GM18498 (cell line): Measurements from ENCODE around the gene TLE4.
A peak's percentile ranks its signal among the peaks of the same experiment; 100 is the strongest.

Experiments used
- ATAC-seq: cut with Tn5 transposase; IDR thresholded peaks from one replicate; pipeline ENCODE4 v1.9.1; 2021; ENCODE audit warnings: mild to moderate bottlenecking, moderate library complexity; ENCODE audit not compliant: unreplicated experiment

The TLE4 gene

DNA sequence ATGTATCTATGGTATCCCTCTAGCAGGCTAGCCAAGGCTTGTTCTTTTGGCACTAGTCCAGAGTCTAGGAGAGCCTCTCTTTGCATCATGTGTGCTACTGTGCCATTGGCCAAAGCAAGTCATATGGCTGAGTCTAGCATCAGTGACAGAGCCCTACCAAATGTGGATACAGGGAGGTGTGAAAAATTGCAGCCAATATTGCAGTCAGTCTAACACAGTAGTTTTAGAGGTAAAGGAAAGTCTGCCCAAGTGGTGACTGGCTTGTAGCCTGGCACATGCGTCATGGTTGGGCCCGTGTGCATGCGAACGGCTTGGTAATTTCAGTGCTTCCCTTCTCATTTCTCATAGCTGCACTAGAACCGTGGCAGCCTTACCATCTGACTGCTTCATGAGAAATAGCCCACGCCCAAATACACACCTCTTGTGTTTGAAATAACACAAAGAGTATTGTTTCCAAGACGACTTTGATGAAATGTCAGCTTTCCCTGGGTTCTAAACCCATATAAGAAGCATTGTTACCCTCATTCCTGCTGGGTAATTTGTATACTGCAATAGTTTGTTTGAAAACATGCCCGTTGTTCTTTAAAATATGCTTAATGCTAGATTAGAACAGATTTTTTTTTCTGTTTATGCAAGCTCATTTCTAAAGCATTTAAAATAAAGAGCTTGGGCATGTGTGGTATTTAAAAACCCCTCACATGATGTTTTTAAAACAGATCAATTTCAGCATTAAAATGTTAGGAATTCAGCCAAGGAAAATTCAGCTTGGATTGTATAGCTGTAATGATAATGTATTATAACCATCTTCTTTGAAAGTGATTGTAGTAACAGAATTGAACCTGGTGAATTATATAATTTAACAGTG, 113.2 kb downstream of the TLE4 start:
- ATAC-seq = no peak

DNA sequence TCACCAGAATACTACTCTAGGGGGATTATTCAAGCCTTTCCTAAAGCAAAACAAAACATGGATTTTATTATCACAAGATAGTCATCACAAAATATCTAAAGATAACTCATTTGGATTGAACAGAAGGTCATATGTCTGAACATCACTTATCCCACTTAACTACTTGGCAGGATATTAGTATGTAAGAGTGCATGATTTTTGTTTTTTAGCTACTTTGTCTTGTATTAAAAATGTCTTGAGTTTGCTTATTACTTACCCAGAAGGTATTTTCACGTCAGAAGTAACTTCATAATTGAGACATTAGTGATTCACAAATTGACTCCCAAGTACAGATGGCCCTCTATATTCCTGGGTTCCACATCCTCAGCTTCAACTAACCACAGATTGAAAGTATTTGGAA, 113.8 kb downstream of the TLE4 start:
- ATAC-seq = no peak

DNA sequence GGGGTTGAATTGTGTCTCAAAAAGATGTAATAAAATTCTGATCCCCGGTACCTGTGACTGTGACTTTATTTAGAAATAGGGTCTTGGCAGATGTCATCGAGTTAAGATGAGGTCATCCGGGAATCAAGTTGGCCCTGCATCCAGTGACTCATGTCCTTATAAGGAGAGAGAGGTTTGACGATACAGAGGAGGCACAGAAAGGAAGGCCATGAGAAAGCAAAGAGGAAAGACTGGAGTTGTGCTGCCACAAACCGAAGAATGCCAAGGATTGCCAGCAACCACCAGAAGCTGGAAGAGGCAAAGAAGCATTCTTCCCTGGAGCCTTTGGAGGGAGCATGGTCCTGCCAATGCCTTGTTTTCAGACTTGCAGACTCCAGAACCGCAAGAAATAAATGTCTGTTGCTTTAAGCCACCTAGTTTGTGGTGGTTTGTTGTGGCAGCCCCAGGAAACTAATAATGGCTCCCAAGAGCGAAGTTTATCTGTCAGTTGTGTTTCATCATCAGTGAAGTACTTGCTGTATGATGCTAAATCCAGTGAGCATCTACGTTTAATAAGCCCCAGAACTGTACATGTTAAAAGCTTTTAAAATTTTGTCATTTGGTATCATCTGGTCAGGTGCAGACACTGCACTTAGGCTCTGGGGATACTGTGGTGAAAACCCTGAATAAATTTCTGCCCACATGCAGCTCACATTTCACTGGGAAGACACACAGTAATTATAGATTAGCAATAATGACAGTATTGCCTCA, 114.8 kb downstream of the TLE4 start:
- ATAC-seq = no peak

DNA sequence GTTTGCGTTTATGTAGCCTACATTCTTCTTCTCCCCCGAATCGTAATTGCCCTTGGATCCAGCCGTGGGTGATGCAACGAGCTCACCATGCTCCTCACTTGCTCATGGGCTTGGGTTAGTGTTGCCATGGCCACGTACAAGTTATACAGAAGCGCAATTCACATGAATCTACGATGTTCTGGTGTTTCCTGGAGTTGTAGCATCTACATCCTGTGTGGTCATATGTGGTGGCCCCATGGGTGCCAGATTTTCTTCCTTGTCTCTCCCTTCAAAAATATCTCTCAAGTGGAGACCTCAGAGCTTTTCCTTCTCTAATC, 115.3 kb downstream of the TLE4 start:
- no peak for ATAC-seq

DNA sequence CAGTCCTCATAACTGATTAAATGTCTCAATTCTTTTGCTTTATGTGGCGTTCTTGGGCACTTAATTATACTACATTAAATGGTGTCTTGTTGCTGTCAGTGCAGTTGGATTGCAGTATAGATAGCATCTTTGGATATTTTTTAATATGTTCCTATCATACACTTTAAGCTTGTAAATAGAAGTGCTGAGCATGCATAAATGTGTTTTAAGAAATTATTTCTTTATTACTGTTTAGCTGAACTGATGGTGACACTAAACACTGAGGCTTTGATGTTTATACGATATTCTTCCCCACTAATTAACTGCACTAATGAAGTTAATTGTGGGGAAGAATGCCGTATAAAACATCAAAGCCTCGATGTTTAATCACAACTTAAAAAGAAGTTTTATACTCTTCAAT, 116.6 kb downstream of the TLE4 start:
- no peak for ATAC-seq

DNA sequence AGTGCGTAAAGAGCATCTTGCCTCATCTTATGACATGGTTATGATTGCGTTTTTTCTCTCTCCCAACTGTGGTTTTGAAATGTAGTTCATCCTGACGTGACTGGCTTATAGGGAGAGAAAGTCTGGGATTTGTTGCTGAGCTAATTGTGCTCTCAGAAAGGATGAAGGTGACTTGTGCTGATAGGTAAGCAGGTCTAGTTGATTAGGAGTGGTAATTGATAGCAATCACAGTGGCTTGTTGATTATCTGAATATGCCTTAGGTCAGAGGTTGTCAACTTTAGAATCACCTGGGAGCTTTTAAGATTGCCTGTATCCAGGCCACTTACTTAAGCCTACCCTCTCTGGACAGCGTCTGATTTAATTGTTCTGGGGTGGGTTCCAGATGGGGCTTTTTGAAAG, 117.8 kb downstream of the TLE4 start:
- no peak for ATAC-seq

DNA sequence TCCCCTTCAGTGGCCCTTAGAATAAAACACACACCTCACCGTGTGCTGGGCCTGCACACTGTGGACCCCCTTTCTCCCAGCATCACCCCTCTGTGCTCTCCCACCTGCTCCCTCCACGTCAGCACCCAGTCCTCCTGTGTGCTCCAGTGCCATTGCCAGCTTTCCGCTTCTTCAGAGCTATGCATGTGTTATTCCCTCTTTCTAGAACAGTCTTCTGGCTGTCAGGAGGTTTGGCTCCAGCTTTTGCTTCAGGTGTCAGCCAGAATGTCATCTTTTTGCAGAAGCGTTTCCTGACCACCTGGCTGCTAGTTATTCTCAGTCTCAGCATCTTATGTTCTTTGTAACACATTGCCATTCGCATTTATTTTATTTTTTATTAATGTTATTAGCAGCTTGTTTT, 119.7 kb downstream of the TLE4 start:
- no peak for ATAC-seq

DNA sequence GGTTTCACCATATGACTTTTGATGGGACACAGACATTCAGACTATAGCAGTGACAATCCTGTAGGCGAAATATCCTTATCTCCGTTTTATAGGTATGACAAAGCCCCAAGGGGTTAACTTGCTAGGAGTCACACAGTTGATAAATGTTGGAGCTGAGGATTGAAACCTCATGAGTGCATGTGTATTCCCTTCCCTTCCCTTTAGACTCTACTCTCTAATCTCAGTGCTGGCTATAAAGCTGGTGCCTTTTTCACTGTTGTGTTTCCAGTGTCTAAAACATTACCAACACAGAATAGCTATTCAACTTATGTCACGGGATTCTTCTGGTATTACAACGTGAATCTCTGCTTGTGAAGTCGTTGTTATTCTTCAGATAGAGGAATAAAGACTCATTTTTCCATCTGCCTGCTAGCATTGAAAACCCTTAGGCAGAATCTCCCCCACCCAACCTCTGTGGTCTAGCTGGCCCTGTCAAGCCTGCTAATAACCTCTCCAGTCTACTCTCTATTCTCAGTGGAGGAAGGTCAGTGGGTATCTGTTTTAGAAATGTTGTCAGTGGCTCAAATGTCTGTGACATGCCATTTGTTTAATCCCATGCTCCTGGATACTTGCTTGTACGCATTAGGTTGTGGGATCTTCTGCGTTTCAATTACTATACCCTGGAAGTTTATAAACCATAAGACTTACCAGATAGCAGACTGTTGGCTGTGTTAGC, 121.2 kb downstream of the TLE4 start:
- no peak for ATAC-seq

DNA sequence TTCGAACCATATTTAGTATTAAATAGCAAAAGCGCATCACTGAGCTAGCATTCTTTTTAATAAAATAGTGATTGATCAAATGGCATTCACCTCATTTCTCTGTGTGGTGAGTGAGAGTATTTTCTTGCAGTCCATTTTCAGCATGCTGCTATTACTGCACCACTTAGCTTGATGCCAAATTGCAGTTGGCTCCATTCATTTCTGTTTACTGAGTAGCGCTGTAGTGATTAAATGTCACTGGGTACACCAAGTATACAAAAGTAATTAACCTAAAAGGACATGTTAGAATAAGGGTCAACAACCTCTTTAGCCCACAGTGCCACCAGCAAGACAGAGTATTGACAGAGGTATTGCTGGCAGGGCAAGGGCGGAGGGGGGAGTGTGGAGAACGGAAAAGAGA, 122.0 kb downstream of the TLE4 start:
- ATAC-seq = no peak

DNA sequence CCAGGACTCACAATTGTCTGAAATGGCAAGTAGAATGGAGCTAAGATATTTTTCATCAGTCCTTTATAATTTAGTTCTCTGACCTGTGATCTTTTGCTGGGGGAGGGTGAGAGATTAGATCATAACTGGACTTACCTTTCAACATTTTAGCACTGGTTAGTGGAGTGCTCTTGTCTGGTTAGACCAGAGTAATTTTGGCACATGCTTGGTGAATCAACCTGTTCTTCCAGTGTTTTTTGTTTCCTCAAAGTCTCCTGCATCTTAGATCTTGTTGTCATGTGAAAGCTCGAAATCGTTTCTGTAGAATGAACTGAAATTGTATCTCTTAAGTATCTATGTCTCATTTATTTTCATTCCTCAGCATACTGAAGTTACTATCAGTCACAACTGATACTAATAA, 122.4 kb downstream of the TLE4 start:
- no peak for ATAC-seq

DNA sequence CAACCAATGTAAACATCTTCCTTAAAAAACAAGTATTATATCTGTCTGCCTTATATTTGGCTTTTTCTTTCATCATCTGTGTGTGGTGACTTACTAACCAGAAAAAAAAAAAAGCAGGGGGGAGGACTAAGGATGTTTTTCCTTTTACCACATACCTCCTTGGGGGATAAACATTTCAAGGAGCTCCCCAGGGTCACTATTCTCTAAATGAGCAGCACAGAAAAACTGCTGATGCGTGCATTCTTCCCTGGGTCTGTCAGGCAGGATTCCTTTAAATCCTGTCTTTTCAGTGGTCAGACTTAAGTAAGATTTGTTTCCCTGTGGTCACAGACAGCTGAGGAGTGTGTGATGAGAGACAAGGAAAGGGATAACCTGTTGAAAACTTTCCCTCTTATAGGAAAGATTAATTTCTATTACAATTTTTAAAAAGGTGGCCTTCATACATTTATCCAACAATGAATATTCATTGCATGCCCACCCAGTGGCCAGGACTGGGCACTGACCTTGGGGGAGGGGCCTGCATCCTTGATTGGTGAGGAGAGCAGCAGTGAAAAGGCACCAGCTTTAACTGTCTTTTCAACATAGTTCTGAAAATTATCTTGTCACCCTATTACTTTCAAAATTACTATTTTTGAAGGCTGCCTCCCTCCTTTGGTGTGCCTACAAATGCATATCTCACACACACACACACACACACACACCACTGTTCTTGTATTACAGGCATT, 123.1 kb downstream of the TLE4 start:
- ATAC-seq = no peak

DNA sequence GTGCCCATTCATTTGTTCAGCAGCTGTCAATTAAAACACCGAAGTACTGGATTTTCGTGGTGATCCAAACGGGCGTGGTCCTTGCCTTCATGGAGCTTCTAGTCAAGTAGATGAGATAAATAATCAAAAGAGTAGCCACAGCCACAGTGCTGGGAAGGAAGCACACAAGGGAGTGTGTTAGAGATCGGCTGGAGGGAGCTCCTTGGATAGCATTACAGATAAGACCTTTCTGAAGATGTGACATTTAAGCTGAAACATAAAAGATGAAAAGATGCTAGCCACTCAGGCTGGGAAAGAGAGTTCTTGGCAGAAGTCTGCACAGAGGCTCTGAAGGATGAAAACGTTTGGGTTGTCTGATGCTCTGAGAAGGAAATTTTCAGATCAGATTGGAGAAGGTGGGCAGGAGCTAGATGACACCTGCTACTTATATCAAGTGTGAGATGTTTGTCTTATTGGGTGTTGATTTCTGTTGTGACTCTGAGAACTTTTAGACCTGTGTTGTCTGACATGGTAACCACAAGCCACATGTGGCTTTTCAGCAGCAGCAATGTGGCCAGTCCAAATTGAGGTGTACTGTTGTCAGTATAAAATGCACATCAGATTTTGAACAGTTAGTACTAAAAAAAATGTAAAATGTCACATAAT, 123.9 kb downstream of the TLE4 start:
- ATAC-seq = peak; percentile 68

DNA sequence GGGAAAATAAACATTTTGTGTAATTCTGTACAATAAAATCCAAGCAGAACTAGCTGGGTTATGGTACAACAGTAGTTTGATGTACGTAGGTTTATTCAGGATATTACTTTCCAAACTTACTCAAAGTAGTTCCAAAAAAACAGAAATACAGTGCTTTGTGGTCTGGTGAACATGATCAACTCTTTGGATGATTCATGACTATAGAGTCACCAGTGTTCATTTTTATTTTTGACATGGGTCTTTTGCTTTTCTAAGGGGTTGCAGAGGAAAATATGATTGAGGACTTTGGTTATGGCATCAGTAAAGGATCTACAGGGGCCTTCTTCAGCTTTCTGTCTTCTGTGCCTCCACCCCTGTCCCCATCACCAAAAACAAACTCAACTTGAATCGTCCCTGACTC, 127.2 kb downstream of the TLE4 start:
- ATAC-seq = no peak

DNA sequence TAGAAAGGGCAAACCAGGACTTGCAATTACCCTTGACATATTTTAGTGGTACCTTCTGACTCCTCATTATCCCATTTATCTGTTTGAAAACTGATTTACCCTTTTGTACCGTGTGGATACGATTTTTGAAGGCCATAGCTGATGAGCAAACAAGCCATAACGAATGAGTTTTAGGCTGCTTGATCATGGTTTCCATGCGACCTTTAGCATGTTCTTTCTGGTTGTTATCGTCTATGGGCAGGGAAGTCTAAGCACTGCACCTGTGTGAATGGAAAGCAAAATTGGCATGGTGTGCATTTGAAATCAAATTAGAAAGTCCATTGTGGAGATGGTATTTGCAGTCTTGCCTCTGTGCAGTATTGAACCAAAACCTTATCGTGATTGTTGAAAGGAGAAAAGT, 127.7 kb downstream of the TLE4 start:
- ATAC-seq = no peak

DNA sequence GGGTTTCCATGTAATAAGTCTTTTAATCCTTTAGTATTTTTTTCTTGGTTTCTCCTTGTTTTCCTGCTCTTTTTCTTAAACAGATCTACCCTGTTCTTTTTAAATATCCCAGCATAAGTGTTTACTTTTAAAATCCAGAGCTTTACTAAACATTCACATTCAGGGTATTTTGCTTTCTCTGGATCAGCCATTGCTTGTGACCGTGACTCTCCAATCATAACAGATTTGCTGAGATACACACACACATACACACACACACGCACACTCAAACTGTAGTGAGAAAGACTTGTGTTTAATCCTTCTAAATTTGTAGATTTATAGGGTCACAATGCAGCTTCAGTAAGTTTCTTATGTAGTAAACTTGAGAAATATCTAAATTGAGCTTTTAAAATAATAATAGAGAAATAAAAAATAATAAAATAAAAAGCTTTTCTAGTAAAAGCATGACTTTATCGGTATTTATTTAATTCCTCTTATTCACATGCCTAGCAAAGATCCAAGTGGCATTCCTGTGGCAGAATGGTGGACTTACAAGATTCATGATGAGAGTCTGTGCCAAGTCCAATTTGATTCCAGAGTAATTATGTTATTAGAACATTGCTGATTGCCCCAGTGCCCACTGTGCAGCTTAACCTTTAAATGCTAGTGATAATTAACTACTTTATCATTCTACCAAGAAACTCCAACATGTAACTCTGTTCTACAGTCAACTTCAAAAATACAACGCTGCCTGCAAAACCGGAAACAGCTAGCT, 129.0 kb downstream of the TLE4 start:
- no peak for ATAC-seq

DNA sequence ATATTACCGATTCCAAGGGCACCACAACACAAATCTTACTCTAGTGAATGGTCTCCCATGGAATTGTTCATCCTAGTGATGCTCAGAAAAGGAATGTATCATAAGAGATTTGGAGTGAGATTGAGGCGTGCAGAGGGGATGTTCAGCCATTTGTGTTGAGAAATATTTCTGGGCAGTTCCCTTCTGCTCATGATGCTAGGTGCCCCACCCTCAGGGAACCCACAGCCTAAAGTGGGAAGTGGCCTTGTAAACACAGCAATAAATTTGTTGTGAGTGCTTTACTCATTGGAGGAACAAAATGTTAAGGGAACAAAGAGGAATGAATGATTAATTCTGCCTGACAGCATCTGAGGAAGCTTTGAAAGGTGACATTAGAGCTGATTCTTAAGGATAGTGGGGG, 129.9 kb downstream of the TLE4 start:
- ATAC-seq = no peak

DNA sequence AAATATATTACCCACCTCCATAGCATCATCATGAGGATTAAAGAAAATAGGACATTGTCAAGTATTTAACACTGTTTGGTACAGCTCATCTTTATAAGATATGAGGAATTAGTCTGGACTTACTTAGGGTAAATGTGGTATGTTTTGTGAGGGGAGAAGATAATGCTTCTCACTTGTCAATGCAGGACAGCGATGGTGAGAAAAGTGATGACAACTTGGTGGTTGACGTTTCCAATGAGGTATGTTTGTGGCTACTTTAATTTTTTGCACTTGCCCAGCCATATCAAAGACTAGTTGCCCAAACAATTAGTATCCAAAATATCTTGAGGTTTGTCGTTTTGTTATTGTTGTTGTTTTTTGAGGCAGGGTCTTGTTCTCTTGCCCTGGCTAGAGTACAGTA, 133.9 kb downstream of the TLE4 start:
- ATAC-seq = no peak

DNA sequence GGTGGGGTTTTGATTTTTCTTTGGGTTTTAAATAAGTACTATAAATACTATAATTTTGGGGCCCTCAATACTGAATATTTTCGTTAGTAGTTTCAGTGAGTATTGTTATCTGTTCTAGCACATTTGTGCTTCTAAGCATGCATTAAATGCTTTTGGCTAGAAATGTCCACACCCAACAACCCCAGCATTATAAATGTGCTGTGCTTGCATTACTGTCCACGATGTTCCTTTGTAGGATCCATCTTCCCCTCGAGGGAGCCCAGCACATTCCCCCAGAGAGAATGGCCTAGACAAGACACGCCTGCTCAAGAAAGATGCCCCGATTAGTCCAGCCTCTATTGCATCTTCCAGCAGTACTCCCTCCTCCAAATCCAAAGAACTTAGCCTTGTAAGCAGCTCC, 134.7 kb downstream of the TLE4 start:
- no peak for ATAC-seq

DNA sequence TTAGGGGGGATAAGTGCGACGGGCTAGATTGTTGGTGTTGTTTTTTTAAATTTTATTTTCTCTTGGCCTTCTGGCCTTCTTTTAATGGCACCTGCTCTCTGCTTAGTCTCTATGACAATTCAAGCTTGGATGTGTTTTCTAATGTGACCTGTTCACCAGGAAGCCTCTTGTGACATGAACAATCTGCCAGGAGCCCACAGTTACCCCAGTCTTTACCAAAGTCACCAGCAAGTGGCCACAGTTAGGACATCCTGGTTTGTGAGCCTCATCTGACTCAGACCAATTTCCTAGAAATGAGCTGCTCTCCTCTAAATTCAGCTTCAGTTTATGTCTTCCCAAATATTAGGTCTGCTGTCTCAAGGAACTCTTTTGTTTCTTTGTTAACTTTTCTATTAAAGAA, 135.8 kb downstream of the TLE4 start:
- ATAC-seq = no peak

DNA sequence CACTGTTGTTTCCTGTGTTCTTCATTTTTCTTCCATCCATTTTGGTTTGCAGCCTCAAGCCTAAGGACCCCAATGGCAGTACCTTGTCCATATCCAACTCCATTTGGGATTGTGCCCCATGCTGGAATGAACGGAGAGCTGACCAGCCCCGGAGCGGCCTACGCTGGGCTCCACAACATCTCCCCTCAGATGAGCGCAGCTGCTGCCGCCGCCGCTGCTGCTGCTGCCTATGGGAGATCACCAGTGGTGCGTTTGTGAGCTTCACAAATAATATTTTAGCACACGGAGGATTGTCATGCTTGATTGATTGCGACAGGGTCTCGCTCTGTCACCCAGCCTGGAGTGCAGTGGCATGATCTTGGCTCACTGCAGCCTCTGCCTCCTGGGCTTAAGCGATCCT, 136.8 kb downstream of the TLE4 start:
- ATAC-seq = no peak
